ENCODE measurements around the gene EEF1E1.

The EEF1E1 gene

DNA sequence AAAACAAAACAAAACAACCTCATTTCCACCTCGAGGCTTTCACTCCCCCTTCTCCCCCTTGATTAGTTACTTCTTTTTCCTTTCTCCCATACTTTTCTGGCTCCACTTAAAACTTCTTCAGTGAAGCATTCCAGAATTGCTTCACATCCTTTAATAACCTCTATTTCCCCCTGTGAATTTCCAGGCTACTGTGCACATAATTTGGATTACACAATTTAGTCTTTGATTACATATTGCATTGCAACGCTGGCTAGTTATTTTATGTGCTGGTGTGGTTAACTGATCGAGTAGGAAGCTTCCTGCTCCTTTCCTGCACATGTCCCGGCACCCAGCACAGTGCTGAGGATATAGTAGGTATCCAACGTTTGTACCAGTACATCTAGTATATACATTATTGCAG lies 28.1 kb upstream of the EEF1E1 start:
- no peaks in the 10 kb centered on the region for H3K4me1 ChIP-seq (ENCODE audit: low read length)
- no peaks in the 10 kb centered on the region for H3K27me3 ChIP-seq (ENCODE audit: low read depth, low read length)
- no peak overlapping the region for H3K4me3 ChIP-seq (ENCODE audit: low read length)
- no peak overlapping the region for H3K27ac ChIP-seq (ENCODE audit: low read length)
- no peaks in the 10 kb centered on the region for H3K36me3 ChIP-seq (replicated peaks; ENCODE audit: low read depth, low read length)
- H2AFZ ChIP-seq (ENCODE audit: low read depth, low read length) = no peak overlapping the region
- H3K9me3 ChIP-seq (ENCODE audit: insufficient read depth, low read length) = no peaks in the 10 kb centered on the region
- H3K9ac ChIP-seq (ENCODE audit: low read length) = no peak overlapping the region
- H3K4me2 ChIP-seq (ENCODE audit: low read length) = no peak overlapping the region
- H4K20me1 ChIP-seq (ENCODE audit: insufficient read depth, low read length) = no peaks in the 10 kb centered on the region
- TF ChIP-seq, protein P1, sequence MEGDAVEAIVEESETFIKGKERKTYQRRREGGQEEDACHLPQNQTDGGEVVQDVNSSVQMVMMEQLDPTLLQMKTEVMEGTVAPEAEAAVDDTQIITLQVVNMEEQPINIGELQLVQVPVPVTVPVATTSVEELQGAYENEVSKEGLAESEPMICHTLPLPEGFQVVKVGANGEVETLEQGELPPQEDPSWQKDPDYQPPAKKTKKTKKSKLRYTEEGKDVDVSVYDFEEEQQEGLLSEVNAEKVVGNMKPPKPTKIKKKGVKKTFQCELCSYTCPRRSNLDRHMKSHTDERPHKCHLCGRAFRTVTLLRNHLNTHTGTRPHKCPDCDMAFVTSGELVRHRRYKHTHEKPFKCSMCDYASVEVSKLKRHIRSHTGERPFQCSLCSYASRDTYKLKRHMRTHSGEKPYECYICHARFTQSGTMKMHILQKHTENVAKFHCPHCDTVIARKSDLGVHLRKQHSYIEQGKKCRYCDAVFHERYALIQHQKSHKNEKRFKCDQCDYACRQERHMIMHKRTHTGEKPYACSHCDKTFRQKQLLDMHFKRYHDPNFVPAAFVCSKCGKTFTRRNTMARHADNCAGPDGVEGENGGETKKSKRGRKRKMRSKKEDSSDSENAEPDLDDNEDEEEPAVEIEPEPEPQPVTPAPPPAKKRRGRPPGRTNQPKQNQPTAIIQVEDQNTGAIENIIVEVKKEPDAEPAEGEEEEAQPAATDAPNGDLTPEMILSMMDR (IDR thresholded peaks at IDR 0.05; ENCODE audit: low read depth, low read length) = no peak
- no peak for TF ChIP-seq EZH2phosphoT487 (IDR thresholded peaks at IDR 0.05; ENCODE audit: low read depth)
- no peaks in the 10 kb centered on the region for H3K79me2 ChIP-seq (ENCODE audit: low read length)

DNA sequence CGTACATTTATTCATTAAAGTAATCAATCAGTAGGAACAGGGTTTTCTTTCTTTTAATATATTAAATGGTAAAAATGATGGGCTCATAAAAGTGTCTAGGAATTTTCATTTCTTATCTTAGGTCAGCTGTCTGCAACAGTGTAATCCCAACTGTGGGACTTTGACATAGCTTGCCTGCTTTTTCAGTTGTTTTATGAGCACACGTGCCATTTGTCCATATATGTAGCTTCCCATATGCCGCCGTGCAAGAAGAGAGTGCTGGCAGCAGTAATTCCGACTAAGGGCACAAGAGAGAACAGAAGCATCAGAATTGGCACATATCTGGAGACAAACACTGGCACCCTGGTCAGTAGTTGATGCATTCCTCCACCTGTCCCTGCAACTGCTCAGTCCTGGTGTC lies 20.9 kb upstream of the EEF1E1 start:
- H4K20me1 ChIP-seq (ENCODE audit: insufficient read depth, low read length) = no peaks in the 10 kb centered on the region
- H3K27me3 ChIP-seq (ENCODE audit: low read depth, low read length) = no peaks in the 10 kb centered on the region
- H3K4me2 ChIP-seq (ENCODE audit: low read length) = no peak overlapping the region
- no peak overlapping the region for H3K4me3 ChIP-seq (ENCODE audit: low read length)
- H3K27ac ChIP-seq (ENCODE audit: low read length) = no peak overlapping the region
- H3K9ac ChIP-seq (ENCODE audit: low read length) = no peak overlapping the region
- no peaks in the 10 kb centered on the region for H3K9me3 ChIP-seq (ENCODE audit: insufficient read depth, low read length)
- H3K79me2 ChIP-seq (ENCODE audit: low read length) = no peaks in the 10 kb centered on the region
- H3K4me1 ChIP-seq (ENCODE audit: low read length) = no peaks in the 10 kb centered on the region
- no peak overlapping the region for H2AFZ ChIP-seq (ENCODE audit: low read depth, low read length)
- no peaks in the 10 kb centered on the region for H3K36me3 ChIP-seq (replicated peaks; ENCODE audit: low read depth, low read length)
- TF ChIP-seq EZH2phosphoT487 (IDR thresholded peaks at IDR 0.05; ENCODE audit: low read depth) = no peak

DNA sequence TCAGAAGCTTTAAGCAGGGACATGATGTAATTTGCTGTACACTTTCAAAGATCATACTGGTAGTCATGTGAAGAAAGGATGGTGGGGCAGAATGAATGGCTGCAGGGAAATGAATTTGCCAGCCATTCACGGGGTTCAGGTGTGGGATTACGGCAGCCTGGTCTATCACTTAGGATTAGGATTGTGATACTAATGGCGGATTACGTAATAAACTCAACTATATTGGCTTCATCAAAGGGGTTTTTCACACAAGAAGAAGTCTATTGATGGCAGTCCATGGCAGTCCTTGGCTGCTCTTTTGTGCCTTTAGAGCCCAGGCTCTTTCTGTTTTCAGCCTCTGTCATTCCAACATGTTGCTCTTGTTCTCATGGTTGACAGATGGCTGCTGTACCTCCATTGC lies 12.6 kb upstream of the EEF1E1 start:
- Histone ChIP-seq H3K9me3 (ENCODE audit: insufficient read depth, low read length) (no peaks in the 10 kb centered on the region), H3K4me3 (ENCODE audit: low read length) (no peak overlapping the region), H2AFZ (ENCODE audit: low read depth, low read length) (no peak overlapping the region), H3K4me1 (ENCODE audit: low read length) (no peaks in the 10 kb centered on the region), H3K4me2 (ENCODE audit: low read length) (no peak overlapping the region), H3K79me2 (ENCODE audit: low read length) (no peaks in the 10 kb centered on the region), H4K20me1 (ENCODE audit: insufficient read depth, low read length) (no peaks in the 10 kb centered on the region), H3K36me3 (replicated peaks; ENCODE audit: low read depth, low read length) (no peaks in the 10 kb centered on the region), H3K27me3 (ENCODE audit: low read depth, low read length) (no peaks in the 10 kb centered on the region), H3K9ac (ENCODE audit: low read length) (no peak overlapping the region), H3K27ac (ENCODE audit: low read length) (no peak overlapping the region)
- no peak for TF ChIP-seq EZH2phosphoT487 (IDR thresholded peaks at IDR 0.05; ENCODE audit: low read depth)
- TF ChIP-seq, protein P1 (IDR thresholded peaks at IDR 0.05; ENCODE audit: low read depth, low read length) = no peak

DNA sequence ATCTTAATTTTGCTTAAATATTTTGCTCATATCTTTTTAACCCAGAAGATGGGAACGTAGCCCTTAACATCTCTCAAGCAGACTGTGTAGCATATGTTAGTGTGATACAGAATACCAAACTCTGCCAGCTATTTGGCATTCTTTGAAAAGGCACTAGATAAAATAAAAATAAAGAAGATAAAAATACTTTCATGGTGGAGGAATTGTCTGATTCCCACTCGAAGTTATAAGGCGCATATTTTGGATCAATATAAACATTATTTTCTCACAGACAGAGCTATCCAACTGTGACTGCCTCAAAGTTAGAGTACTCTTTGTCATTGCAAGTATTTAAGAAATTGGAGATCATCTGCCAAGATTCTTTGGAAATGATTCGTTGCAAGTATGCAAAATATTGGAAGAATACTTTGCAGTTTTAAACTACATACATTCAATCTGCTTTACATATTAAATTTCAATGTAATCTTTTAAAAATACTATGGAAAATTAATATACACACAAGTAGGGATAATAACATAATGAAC lies 10.8 kb upstream of the EEF1E1 start:
- Histone ChIP-seq H3K79me2 (ENCODE audit: low read length) (no peaks in the 10 kb centered on the region), H3K4me3 (ENCODE audit: low read length) (no peak overlapping the region), H3K9ac (ENCODE audit: low read length) (no peak overlapping the region), H4K20me1 (ENCODE audit: insufficient read depth, low read length) (no peaks in the 10 kb centered on the region), H3K36me3 (replicated peaks; ENCODE audit: low read depth, low read length) (no peaks in the 10 kb centered on the region), H3K4me1 (ENCODE audit: low read length) (no peaks in the 10 kb centered on the region), H3K9me3 (ENCODE audit: insufficient read depth, low read length) (no peaks in the 10 kb centered on the region), H3K27me3 (ENCODE audit: low read depth, low read length) (no peaks in the 10 kb centered on the region), H3K4me2 (ENCODE audit: low read length) (no peak overlapping the region), H3K27ac (ENCODE audit: low read length) (no peak overlapping the region), H2AFZ (ENCODE audit: low read depth, low read length) (no peak overlapping the region)
- TF ChIP-seq EZH2phosphoT487 (IDR thresholded peaks at IDR 0.05; ENCODE audit: low read depth) = no peak

- no peaks in the 10 kb centered on the region for H3K4me1 ChIP-seq (ENCODE audit: low read length)
- H3K79me2 ChIP-seq (ENCODE audit: low read length) = no peaks in the 10 kb centered on the region
- H2AFZ ChIP-seq (ENCODE audit: low read depth, low read length) = no peak overlapping the region
- H3K9me3 ChIP-seq (ENCODE audit: insufficient read depth, low read length) = no peaks in the 10 kb centered on the region
- no peak overlapping the region for H3K4me2 ChIP-seq (ENCODE audit: low read length)
- H3K27ac ChIP-seq (ENCODE audit: low read length) = no peak overlapping the region
- TF ChIP-seq, protein P1 (IDR thresholded peaks at IDR 0.05; ENCODE audit: low read depth, low read length) = no peak
- no peak for TF ChIP-seq EZH2phosphoT487 (IDR thresholded peaks at IDR 0.05; ENCODE audit: low read depth)
- no peaks in the 10 kb centered on the region for H4K20me1 ChIP-seq (ENCODE audit: insufficient read depth, low read length)
- H3K36me3 ChIP-seq (replicated peaks; ENCODE audit: low read depth, low read length) = no peaks in the 10 kb centered on the region
- H3K27me3 ChIP-seq (ENCODE audit: low read depth, low read length) = no peaks in the 10 kb centered on the region
- no peak overlapping the region for H3K9ac ChIP-seq (ENCODE audit: low read length)
- H3K4me3 ChIP-seq (ENCODE audit: low read length) = no peak overlapping the region
Measured at GRCh38 chr6:8110725-8111124, 8.4 kb upstream of the EEF1E1 start.
